Measurements from ENCODE around the gene HSCB.
"Not testable (repeated sequence)": the region's sequence is repeated elsewhere in the genome, so short reads cannot be mapped to it uniquely, and the experiment has no call there.

The HSCB gene

DNA sequence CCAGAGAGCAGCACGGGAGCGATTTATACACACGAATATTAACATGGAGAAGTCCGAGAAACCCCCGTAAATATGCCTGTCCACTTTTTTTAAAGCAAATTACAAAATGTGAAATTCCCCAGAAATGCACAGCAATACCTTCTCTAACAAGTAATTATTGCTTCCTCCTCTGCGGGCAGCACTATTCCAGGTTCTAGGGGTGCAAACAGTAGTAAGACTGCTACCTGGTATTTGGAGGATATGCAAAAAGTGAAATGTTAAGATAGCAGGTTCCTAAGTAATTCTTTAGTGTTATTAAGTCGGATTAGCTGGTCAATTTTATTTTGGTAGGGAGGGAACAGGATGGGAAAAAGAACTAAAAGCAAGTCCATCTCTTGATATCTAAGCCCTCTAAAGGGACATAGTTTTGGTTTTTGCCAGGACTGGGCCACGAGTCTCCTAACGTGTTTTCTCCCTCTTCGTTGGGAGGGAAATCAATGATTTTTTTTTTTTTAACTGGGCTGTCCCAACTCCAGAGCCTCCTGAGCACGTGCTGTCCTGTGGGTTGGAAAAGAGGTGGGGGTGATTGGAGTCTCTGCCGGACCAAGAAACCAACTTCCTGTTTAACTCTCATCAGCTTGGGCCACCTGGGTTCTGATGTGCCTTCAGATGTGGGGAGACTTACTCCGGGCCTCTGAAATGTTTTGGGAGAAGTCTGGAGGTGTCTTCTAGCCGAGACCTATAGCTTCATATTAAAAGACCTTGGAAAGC, 60.2 kb downstream of the HSCB start:
- DNase-seq (ENCODE audit: low spot score): no peak
- no peak for TF ChIP-seq CTCF (IDR thresholded peaks at IDR 0.05; ENCODE audit: borderline replicate concordance, control extremely low read depth, extremely low read depth, insufficient read depth, missing control alignments)
- in situ Hi-C loops (cut with MboI; ENCODE audit: low sequenced_read_pairs, unreplicated experiment): loop anchor here (25.0 kb wide), 1 partner anchor 915 kb away; no protein-coding TSS in a partner anchor

DNA sequence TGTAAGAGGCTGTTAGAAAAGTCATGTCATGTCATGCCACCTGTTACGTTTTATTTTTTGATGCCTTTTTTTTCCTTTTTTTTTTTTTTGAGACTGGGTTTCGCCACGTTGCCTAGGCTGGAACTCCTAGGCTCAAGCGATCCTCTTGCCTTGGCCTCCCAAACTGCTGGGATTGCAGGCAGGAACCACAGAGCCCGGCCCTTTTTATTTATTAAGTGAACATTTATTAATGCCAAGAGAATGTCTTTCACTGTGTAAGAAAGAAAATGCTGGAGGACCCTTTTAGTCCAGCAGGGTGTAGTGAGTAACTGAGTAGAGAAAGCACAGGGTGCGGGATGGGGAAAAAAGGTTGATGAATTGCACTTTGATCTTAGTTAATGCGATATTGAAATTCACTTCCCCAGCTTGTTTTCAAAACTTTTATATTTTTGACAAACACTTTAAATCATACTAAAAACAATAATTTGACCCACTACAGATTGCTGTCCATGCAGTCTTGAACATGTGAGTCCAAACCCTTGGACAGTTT, 60.8 kb downstream of the HSCB start:
- no peak for DNase-seq (ENCODE audit: low spot score)
- TF ChIP-seq CTCF (IDR thresholded peaks at IDR 0.05; ENCODE audit: borderline replicate concordance, control extremely low read depth, extremely low read depth, insufficient read depth, missing control alignments): no peak
- in situ Hi-C loops (cut with MboI; ENCODE audit: low sequenced_read_pairs, unreplicated experiment): loop anchor here (25.0 kb wide), 1 partner anchor 915 kb away; no protein-coding TSS in a partner anchor

DNA sequence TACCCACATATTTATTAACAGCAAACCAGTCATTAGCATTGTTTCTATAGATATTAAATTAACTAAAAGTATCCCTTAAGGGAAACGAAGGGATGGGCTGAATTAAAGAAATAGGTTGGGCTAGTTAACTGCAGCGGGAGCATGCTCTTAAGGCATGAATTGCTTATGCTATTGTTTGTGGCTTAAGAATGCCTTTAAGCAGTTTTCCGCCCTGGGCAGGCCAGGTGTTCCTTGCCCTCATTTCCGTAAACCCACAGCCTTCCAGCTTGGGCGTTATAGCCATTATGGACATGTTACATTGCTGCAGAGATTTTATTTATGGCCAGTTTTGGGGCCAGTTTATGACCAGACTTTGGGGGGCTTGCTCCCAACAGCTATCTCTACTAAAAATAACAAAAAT, 63.6 kb downstream of the HSCB start:
- in situ Hi-C loops (cut with MboI; ENCODE audit: low sequenced_read_pairs, unreplicated experiment): loop anchor here (25.0 kb wide), 1 partner anchor 918 kb away; no protein-coding TSS in a partner anchor
- not testable (repeated sequence) for DNase-seq (ENCODE audit: low spot score)

Measured in GM13976 (cell line).